DMS53 treated with DMSO at 0.1 percent for 48 hours (cell line): ENCODE results near the gene DHCR7.

ENCODE experiments used
- DNase-seq: peaks from one replicate; lab custom pipeline; 2025; ENCODE audit not compliant: unreplicated experiment; lab: John Stamatoyannopoulos, UW

Gene DHCR7

DNA sequence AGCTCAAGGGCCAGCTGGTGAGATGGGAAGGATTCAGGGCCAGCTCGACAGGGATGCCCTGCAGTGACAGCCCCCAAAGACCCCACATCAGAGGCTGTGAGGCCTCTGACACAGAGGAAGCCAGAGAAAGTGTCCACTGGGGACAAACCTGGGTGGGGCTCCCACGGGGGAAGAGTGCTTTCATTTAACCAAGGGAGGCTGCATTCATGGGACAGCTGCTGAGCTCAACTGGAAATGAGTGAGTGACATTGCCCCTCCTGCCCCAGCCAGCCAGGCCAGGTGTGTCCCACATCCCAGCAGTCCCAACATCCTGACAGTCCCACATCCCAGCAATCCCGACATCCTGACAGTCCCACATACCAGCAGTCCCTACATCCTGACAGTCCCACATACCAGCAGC lies 61.0 kb downstream of the DHCR7 start:
- no peak for DNase-seq

DNA sequence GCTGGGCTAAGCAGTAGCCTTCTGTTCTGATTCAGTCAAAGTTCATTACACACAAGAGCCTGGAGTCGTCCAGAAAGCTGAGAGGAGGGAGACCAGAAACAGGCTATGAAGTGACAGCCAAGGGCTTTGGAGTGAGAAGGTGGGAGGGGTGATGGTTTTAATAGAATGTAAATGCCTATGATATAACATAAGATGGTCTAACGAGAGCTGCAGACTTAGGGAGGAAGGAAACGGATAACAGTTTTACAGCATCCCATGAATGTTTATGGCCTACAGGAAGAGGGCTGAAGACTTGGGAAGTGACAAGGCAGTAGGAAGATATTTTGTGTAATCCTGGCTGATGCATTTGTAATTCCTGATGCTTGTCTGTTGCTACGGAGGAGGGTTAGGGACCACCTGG lies 62.0 kb downstream of the DHCR7 start:
- DNase-seq, result no peak

DNA sequence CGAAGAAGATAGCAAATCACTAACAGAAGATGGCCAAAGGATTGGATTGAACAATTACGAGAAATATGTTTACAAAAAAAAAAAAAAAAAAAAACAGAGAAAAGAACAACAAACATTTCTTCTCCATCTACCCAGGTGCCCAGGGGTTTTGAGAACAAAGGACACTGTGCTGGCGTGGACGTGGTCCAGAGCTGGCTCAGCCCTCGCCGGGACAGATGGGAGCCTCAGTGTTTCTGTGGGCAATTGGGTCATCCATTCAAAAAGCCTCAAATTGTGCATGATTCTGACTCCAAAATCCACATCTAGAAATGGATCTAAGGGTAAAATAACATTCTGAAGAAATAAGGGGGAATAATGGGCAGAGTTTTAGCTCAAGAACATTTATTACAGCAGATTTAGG lies 63.1 kb downstream of the DHCR7 start:
- DNase-seq, result no peak

DNA sequence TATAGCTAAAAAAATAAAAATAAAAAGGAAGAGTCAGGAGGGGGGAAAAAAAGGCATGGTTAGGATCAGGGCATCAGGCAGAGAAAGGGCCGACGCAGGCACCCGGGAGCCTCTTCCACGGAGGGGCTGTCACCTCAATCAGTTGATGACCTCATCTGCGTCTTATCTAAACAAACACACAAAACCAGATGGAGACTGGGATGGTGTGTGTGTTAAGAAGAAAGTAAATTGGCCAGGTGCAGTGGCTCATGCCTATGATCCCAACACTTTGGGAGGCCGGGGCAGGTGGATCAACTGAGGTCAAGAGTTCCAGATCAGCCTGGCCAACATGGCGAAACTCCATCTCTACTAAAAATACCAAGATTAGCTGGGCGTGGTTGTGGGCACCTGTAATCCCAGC lies 63.6 kb downstream of the DHCR7 start:
- peak; percentile 92 for DNase-seq
